NB4 (cell line): ENCODE measurements around the gene EXOC4.

Source experiments
- MYC ChIP-seq: IDR thresholded peaks from 2 replicates; pipeline ENCODE4 v1.6.1; 2011; ENCODE audit warnings: low read depth, low read length
- POLR2A ChIP-seq: IDR thresholded peaks from 2 replicates; pipeline ENCODE4 v1.6.1; 2011; ENCODE audit warnings: mild to moderate bottlenecking; ENCODE audit not compliant: insufficient read length; ENCODE audit errors: extremely low read depth
- TF ChIP-seq, protein P1 (sequence below): IDR thresholded peaks from one replicate; pipeline ENCODE4 v1.5.1; 2012; ENCODE audit warnings: low read depth, low read length
- TF ChIP-seq, protein P2 (sequence below): IDR thresholded peaks from 2 replicates; pipeline ENCODE4 v1.6.1; 2011; ENCODE audit warnings: low read depth, low read length

DNA sequence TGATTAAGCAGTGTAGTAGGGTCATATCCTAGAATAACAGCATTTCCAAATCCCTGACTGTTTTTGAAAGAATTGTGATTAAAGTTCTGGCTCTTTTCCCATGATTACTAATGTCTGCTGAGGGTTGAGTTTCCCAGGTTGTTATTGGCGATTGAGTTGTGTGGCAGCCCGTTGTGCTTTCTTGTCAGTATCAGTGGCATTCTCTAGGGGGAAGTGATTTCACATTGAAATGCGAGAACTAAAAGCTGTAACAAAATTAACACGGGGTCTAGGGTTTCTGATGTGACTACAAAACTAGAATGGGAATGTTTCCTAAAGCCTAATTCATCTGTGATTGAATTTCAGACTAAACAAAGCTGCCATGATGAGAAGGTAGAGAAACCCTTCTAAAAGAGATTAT is 349.4 kb downstream of the EXOC4 start:
- TF ChIP-seq, protein P1, sequence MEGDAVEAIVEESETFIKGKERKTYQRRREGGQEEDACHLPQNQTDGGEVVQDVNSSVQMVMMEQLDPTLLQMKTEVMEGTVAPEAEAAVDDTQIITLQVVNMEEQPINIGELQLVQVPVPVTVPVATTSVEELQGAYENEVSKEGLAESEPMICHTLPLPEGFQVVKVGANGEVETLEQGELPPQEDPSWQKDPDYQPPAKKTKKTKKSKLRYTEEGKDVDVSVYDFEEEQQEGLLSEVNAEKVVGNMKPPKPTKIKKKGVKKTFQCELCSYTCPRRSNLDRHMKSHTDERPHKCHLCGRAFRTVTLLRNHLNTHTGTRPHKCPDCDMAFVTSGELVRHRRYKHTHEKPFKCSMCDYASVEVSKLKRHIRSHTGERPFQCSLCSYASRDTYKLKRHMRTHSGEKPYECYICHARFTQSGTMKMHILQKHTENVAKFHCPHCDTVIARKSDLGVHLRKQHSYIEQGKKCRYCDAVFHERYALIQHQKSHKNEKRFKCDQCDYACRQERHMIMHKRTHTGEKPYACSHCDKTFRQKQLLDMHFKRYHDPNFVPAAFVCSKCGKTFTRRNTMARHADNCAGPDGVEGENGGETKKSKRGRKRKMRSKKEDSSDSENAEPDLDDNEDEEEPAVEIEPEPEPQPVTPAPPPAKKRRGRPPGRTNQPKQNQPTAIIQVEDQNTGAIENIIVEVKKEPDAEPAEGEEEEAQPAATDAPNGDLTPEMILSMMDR = no peak
- TF ChIP-seq MYC (no peak), POLR2A (no peak)
- TF ChIP-seq, protein P2, sequence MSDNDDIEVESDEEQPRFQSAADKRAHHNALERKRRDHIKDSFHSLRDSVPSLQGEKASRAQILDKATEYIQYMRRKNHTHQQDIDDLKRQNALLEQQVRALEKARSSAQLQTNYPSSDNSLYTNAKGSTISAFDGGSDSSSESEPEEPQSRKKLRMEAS = no peak
